Measurements from ENCODE around the gene TMEM240. TPM values are rescaled to one million over a fixed set of nuclear protein-coding genes. Genes with fewer than 3 reads are reported as not detected.
"Not testable (repeated sequence)": the region's sequence is repeated elsewhere in the genome, so short reads cannot be mapped to it uniquely, and the experiment has no call there.

TMEM240 gene
- total and polyA plus RNA-seq, 4 donors = 0.14 to 0.33 (median 0.33) TPM; not detected in 1

DNA sequence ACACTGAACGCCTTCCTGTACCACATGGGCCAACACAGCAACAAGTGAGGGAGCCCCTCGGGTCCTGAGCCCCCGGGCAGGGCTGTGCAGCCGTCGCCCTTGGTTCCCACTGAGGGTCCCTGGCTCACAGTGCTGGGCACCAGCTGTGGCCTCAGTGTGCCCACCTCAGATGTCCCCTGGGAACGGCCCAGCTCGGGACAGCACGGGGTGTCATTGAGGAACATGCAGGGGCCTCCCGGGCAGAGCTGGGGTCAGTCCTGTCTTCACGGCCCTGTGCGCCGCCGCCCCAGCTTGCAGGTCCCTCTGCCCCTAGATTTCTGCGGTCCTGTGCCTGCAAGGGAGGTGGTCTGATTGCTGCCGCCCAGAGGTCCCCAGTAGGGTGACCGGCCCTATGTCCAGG lies 51.2 kb downstream of the TMEM240 start:
- TF ChIP-seq RXRA (IDR thresholded peaks at IDR 0.05) = no peak
- TF ChIP-seq, protein P1, sequence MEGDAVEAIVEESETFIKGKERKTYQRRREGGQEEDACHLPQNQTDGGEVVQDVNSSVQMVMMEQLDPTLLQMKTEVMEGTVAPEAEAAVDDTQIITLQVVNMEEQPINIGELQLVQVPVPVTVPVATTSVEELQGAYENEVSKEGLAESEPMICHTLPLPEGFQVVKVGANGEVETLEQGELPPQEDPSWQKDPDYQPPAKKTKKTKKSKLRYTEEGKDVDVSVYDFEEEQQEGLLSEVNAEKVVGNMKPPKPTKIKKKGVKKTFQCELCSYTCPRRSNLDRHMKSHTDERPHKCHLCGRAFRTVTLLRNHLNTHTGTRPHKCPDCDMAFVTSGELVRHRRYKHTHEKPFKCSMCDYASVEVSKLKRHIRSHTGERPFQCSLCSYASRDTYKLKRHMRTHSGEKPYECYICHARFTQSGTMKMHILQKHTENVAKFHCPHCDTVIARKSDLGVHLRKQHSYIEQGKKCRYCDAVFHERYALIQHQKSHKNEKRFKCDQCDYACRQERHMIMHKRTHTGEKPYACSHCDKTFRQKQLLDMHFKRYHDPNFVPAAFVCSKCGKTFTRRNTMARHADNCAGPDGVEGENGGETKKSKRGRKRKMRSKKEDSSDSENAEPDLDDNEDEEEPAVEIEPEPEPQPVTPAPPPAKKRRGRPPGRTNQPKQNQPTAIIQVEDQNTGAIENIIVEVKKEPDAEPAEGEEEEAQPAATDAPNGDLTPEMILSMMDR (IDR thresholded peaks at IDR 0.05; ENCODE audit: low read depth, low read length, missing input control) = no peak
- DNase-seq (ENCODE audit: low spot score) = no peak
- Histone ChIP-seq H3K9ac (ENCODE audit: low read depth in 1 of 2, low read length in 2 of 2) (no peak overlapping the region), H3K36me3 (ENCODE audit: control insufficient read depth in 4 of 4, insufficient read depth in 3 of 4, low read depth in 1 of 4, low read length in 3 of 4) (peaks cover 15 to 37% (median 18%) of the 10 kb centered on the region in 4 donors), H3K4me1 (ENCODE audit: control insufficient read depth in 4 of 4, insufficient read depth in 4 of 4, low read length in 3 of 4) (peaks cover 3 to 12% (median 5%) of the 10 kb centered on the region in 4 donors), H3K27me3 (ENCODE audit: control insufficient read depth in 4 of 4, insufficient read depth in 4 of 4, low read length in 3 of 4) (no peaks in the 10 kb centered on the region), H3K4me3 (ENCODE audit: low read depth in 1 of 3, low read length in 3 of 3) (no peak overlapping the region), H3K9me3 (ENCODE audit: control insufficient read depth in 4 of 4, low read length in 3 of 4) (no peaks in the 10 kb centered on the region), H3K27ac (ENCODE audit: low read depth in 1 of 2, low read length in 2 of 2) (no peak overlapping the region)
- 97% methylated on average over 16 of the region's 16 CpGs for WGBS

DNA sequence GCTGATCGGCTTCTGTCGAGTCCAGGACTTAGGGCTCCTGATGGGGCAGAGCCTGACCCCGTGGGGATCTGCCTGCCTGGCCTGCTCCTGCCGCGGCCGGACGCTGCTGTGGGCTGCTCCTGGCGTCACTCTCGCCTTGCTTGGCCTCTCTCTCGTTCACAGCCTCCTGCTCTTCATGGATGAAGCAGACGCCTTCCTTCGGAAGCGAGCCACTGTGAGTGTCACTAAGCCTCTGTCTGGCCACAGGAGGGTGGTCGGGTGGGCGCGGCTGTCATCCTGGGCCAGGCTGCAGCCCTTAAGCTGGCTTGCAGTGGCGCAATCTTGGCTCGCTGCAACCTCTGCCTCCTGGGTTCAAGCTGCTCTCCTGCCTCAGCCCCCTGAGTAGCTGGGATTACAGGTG lies 52.7 kb downstream of the TMEM240 start:
- no peak for TF ChIP-seq FOXA1 (IDR thresholded peaks at IDR 0.05)
- TF ChIP-seq GABPA (IDR thresholded peaks at IDR 0.05 in 1 of 2, conservative IDR thresholded peaks at IDR 0.05 in 1 of 2) = no peak
- no peak for TF ChIP-seq EGR1 (IDR thresholded peaks at IDR 0.05; ENCODE audit: low read depth in 2 of 2)
- no peak overlapping the region for H3K4me3 ChIP-seq (ENCODE audit: low read depth in 1 of 3, low read length in 3 of 3)
- no peak overlapping the region for H3K9ac ChIP-seq (ENCODE audit: low read depth in 1 of 2, low read length in 2 of 2)
- H3K27me3 ChIP-seq (ENCODE audit: control insufficient read depth in 4 of 4, insufficient read depth in 4 of 4, low read length in 3 of 4) = no peaks in the 10 kb centered on the region
- H3K27ac ChIP-seq (ENCODE audit: low read depth in 1 of 2, low read length in 2 of 2) = no peak overlapping the region
- H3K36me3 ChIP-seq (ENCODE audit: control insufficient read depth in 4 of 4, insufficient read depth in 3 of 4, low read depth in 1 of 4, low read length in 3 of 4) = peaks cover 17 to 45% (median 21%) of the 10 kb centered on the region in 4 donors
- DNase-seq (ENCODE audit: low spot score) = no peak
- H3K4me1 ChIP-seq (ENCODE audit: control insufficient read depth in 4 of 4, insufficient read depth in 4 of 4, low read length in 3 of 4) = peaks cover 3 to 12% (median 5%) of the 10 kb centered on the region in 4 donors
- 96% methylated on average over 18 of the region's 18 CpGs for WGBS
- H3K9me3 ChIP-seq (ENCODE audit: control insufficient read depth in 4 of 4, low read length in 3 of 4) = no peaks in the 10 kb centered on the region

DNA sequence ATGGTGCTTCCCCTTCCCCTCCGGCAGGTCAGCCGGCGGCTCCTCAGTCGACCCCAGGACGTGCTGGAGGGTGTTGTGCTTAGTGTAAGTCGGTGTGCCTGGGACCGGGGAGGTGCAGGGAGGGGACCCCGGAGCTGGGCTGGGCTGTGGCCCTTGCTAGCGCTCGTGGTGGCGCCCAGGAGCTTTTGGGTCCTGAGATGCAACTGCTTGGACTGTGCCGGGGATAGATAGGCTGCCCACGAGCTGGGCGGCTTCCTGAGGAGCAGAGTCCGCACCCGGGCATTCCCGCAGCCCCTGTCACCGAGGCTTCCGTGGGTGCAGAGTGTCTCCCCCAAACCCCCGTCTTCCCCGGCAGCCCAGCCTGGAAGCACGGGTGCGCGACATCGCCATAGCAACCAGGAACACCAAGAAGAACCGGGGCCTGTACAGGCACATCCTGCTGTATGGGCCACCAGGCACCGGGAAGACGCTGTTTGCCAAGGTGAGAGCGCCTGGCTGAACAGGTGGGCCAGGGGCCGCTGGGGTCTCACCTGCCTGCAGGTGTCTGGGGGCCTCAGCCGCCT lies 54.6 kb downstream of the TMEM240 start:
- Histone ChIP-seq H3K4me1 (ENCODE audit: control insufficient read depth in 4 of 4, insufficient read depth in 4 of 4, low read length in 3 of 4) (peaks cover 3 to 12% (median 5%) of the 10 kb centered on the region in 4 donors), H3K36me3 (ENCODE audit: control insufficient read depth in 4 of 4, insufficient read depth in 3 of 4, low read depth in 1 of 4, low read length in 3 of 4) (peaks cover 12 to 37% (median 22%) of the 10 kb centered on the region in 4 donors)
- DNase-seq (ENCODE audit: low spot score); H3K27me3 ChIP-seq (ENCODE audit: control insufficient read depth in 4 of 4, insufficient read depth in 4 of 4, low read length in 3 of 4); H3K4me3 ChIP-seq (ENCODE audit: low read depth in 1 of 3, low read length in 3 of 3); H3K9me3 ChIP-seq (ENCODE audit: control insufficient read depth in 4 of 4, low read length in 3 of 4); H3K9ac ChIP-seq (ENCODE audit: low read depth in 1 of 2, low read length in 2 of 2); H3K27ac ChIP-seq (ENCODE audit: low read depth in 1 of 2, low read length in 2 of 2): not testable (repeated sequence)
- WGBS = 97% methylated on average over 31 of the region's 31 CpGs

DNA sequence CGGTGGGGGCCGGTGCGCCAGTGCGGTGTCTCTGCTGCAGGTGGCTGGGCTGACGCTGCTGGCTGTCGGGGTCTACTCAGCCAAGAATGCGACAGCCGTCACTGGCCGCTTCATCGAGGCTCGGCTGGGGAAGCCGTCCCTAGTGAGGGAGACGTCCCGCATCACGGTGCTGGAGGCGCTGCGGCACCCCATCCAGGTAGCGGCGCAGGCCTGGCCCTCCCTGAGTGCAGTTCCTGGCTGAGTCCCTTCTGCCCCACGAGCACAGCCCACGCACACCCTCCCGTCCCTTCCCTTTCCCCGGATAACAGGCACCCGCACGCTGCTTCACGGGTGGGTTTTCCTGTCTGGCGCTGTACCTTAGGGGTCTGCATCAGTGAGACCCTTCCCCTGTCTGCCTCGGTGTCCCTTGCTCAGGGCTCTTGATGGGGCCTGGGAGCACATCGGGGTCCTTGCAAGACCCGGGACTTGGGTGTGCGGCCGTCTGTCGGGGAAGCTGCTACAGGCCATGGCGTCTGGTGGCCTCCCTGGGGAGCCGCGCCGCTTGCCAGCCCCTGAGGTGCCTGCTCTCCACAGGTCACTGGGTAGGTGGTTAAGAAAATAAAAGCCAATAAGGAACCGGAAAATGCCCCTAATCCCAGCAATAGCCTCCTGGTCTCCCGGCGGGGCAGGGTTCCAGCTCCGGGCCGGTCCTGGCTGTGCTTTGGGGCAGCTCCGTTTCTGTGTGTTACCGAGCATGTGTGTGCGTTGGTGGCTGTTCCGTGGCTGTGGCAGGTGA lies 55.3 kb downstream of the TMEM240 start:
- not testable (repeated sequence) for H3K27me3 ChIP-seq (ENCODE audit: control insufficient read depth in 4 of 4, insufficient read depth in 4 of 4, low read length in 3 of 4); H3K27ac ChIP-seq (ENCODE audit: low read depth in 1 of 2, low read length in 2 of 2); H3K9me3 ChIP-seq (ENCODE audit: control insufficient read depth in 4 of 4, low read length in 3 of 4); H3K4me3 ChIP-seq (ENCODE audit: low read depth in 1 of 3, low read length in 3 of 3); DNase-seq (ENCODE audit: low spot score); H3K9ac ChIP-seq (ENCODE audit: low read depth in 1 of 2, low read length in 2 of 2)
- Histone ChIP-seq H3K4me1 (ENCODE audit: control insufficient read depth in 4 of 4, insufficient read depth in 4 of 4, low read length in 3 of 4) (peaks cover 3 to 12% (median 5%) of the 10 kb centered on the region in 4 donors), H3K36me3 (ENCODE audit: control insufficient read depth in 4 of 4, insufficient read depth in 3 of 4, low read depth in 1 of 4, low read length in 3 of 4) (peaks cover 9 to 38% (median 22%) of the 10 kb centered on the region in 4 donors)
- 97% methylated on average over 42 of the region's 46 CpGs for WGBS

Other genes with a start within 250 kb of the TMEM240 start
- gene ACAP3, start 232.7 kb downstream of the TMEM240 start, total RNA-seq = 10 to 100 TPM; 17.9 to 24.8 TPM
- gene ACAP3, start 232.7 kb downstream of the TMEM240 start, polyA plus RNA-seq = 10 to 100 TPM in 1 of 2 donors, 1 to 10 TPM in 1; 2.7 to 12.0 TPM
- gene PUSL1, start 232.0 kb downstream of the TMEM240 start, total RNA-seq = 10 to 100 TPM in 1 of 2 donors, 1 to 10 TPM in 1; 9.3 to 11.2 TPM
- gene PUSL1, start 232.0 kb downstream of the TMEM240 start, polyA plus RNA-seq = 10 to 100 TPM in 1 of 2 donors, 1 to 10 TPM in 1; 9.5 to 14.9 TPM
- 10 to 100 TPM; 30.7 to 40.5 TPM for gene INTS11, start 216.0 kb downstream of the TMEM240 start, total RNA-seq
- gene INTS11, start 216.0 kb downstream of the TMEM240 start, polyA plus RNA-seq = 10 to 100 TPM; 26.3 to 38.3 TPM
- 10 to 100 TPM in 1 of 2 donors, 1 to 10 TPM in 1; 7.9 to 14.6 TPM for gene CPTP, start 215.8 kb downstream of the TMEM240 start, total RNA-seq
- gene CPTP, start 215.8 kb downstream of the TMEM240 start, polyA plus RNA-seq = 10 to 100 TPM; 30.4 to 45.1 TPM
- gene TAS1R3, start 209.3 kb downstream of the TMEM240 start, total RNA-seq = under 1 TPM; 0.19 to 0.33 TPM
- under 1 TPM in 1 of 2 donors, not detected in 1; 0.36 TPM for gene TAS1R3, start 209.3 kb downstream of the TMEM240 start, polyA plus RNA-seq
- 10 to 100 TPM; 20.4 to 41.2 TPM for gene DVL1, start 191.2 kb downstream of the TMEM240 start, total RNA-seq
- gene DVL1, start 191.2 kb downstream of the TMEM240 start, polyA plus RNA-seq = 10 to 100 TPM in 1 of 2 donors, 1 to 10 TPM in 1; 5.7 to 29.2 TPM
- 1 to 10 TPM; 3.2 to 5.3 TPM for gene MXRA8, start 182.1 kb downstream of the TMEM240 start, total RNA-seq
- gene MXRA8, start 182.1 kb downstream of the TMEM240 start, polyA plus RNA-seq = 1 to 10 TPM; 1.8 to 5.9 TPM
- 10 to 100 TPM; 38.4 to 52.6 TPM for gene AURKAIP1, start 165.4 kb downstream of the TMEM240 start, total RNA-seq
- 100 to 1,000 TPM; 143 to 175 TPM for gene AURKAIP1, start 165.4 kb downstream of the TMEM240 start, polyA plus RNA-seq
- gene CCNL2, start 141.3 kb downstream of the TMEM240 start, total RNA-seq = 100 to 1,000 TPM in 1 of 2 donors, 10 to 100 TPM in 1; 47.3 to 170 TPM
- gene CCNL2, start 141.3 kb downstream of the TMEM240 start, polyA plus RNA-seq = 100 to 1,000 TPM in 1 of 2 donors, 10 to 100 TPM in 1; 46.4 to 160 TPM
- 10 to 100 TPM; 47.8 to 47.9 TPM for gene MRPL20, start 133.3 kb downstream of the TMEM240 start, total RNA-seq
- 100 to 1,000 TPM; 100 to 170 TPM for gene MRPL20, start 133.3 kb downstream of the TMEM240 start, polyA plus RNA-seq
- under 1 TPM; 0.14 to 0.17 TPM for gene ANKRD65, start 119.3 kb downstream of the TMEM240 start, total RNA-seq
- gene ANKRD65, start 119.3 kb downstream of the TMEM240 start, polyA plus RNA-seq = under 1 TPM; 0.30 to 0.31 TPM
- 10 to 100 TPM; 22.8 to 41.6 TPM for gene VWA1, start 104.9 kb downstream of the TMEM240 start, total RNA-seq
- gene VWA1, start 104.9 kb downstream of the TMEM240 start, polyA plus RNA-seq = 10 to 100 TPM; 18.3 to 81.3 TPM
- gene ATAD3C, start 90.9 kb downstream of the TMEM240 start, total RNA-seq = 1 to 10 TPM in 1 of 2 donors, under 1 TPM in 1; 0.19 to 1.3 TPM
- 1 to 10 TPM in 1 of 2 donors, under 1 TPM in 1; 0.51 to 4.8 TPM for gene ATAD3C, start 90.9 kb downstream of the TMEM240 start, polyA plus RNA-seq
- gene ATAD3B, start 68.9 kb downstream of the TMEM240 start, total RNA-seq = 10 to 100 TPM in 1 of 2 donors, 1 to 10 TPM in 1; 9.3 to 14.3 TPM
- gene ATAD3B, start 68.9 kb downstream of the TMEM240 start, polyA plus RNA-seq = 10 to 100 TPM in 1 of 2 donors, 1 to 10 TPM in 1; 6.4 to 11.3 TPM
- 10 to 100 TPM; 14.0 to 17.7 TPM for gene ATAD3A, start 28.5 kb downstream of the TMEM240 start, total RNA-seq
- gene ATAD3A, start 28.5 kb downstream of the TMEM240 start, polyA plus RNA-seq = 10 to 100 TPM in 1 of 2 donors, 1 to 10 TPM in 1; 7.2 to 20.0 TPM
- 10 to 100 TPM; 35.4 to 40.4 TPM for gene SSU72, start 34.2 kb upstream of the TMEM240 start, total RNA-seq
- 10 to 100 TPM; 48.2 to 57.4 TPM for gene SSU72, start 34.2 kb upstream of the TMEM240 start, polyA plus RNA-seq
- gene FNDC10, start 59.5 kb upstream of the TMEM240 start, total RNA-seq = under 1 TPM; 0.08 to 0.37 TPM
- under 1 TPM; 0.13 to 0.58 TPM for gene FNDC10, start 59.5 kb upstream of the TMEM240 start, polyA plus RNA-seq
- 10 to 100 TPM; 19.8 to 33.0 TPM for gene MIB2, start 74.9 kb upstream of the TMEM240 start, total RNA-seq
- gene MIB2, start 74.9 kb upstream of the TMEM240 start, polyA plus RNA-seq = 10 to 100 TPM in 1 of 2 donors, 1 to 10 TPM in 1; 9.8 to 18.7 TPM
- 1 to 10 TPM; 1.6 to 4.2 TPM for gene MMP23B, start 91.5 kb upstream of the TMEM240 start, total RNA-seq
- 1 to 10 TPM in 1 of 2 donors, under 1 TPM in 1; 0.92 to 1.5 TPM for gene MMP23B, start 91.5 kb upstream of the TMEM240 start, polyA plus RNA-seq
- 1 to 10 TPM; 5.1 to 6.9 TPM for gene CDK11B, start 118.4 kb upstream of the TMEM240 start, total RNA-seq
- gene CDK11B, start 118.4 kb upstream of the TMEM240 start, polyA plus RNA-seq = 10 to 100 TPM in 1 of 2 donors, 1 to 10 TPM in 1; 8.0 to 12.2 TPM
- gene SLC35E2B, start 152.2 kb upstream of the TMEM240 start, total RNA-seq = 10 to 100 TPM; 13.4 to 19.3 TPM
- 10 to 100 TPM; 11.1 to 11.7 TPM for gene SLC35E2B, start 152.2 kb upstream of the TMEM240 start, polyA plus RNA-seq
- gene CDK11A, start 183.7 kb upstream of the TMEM240 start, total RNA-seq = 10 to 100 TPM; 13.8 to 17.0 TPM
- gene CDK11A, start 183.7 kb upstream of the TMEM240 start, polyA plus RNA-seq = 10 to 100 TPM; 13.7 to 14.1 TPM
- gene NADK, start 237.8 kb upstream of the TMEM240 start, total RNA-seq = 100 to 1,000 TPM in 1 of 2 donors, 10 to 100 TPM in 1; 39.2 to 105 TPM
- 10 to 100 TPM; 77.9 to 89.4 TPM for gene NADK, start 237.8 kb upstream of the TMEM240 start, polyA plus RNA-seq

Data from liver (tissue), 9 donors.